BJ (cell line): ENCODE measurements around the gene UBE2S. TPM values are rescaled to one million over a fixed set of nuclear protein-coding genes. Genes with fewer than 3 reads are reported as not detected.

Source experiments
- CTCF ChIA-PET: fragments of 350-600 bp; formaldehyde crosslinking; extraction: SDS; loops from one replicate; lab custom pipeline; 2021; ENCODE audit warnings: antibody characterized with exemption, inconsistent platforms; lab: Yijun Ruan, JAX
- POLR2A ChIA-PET: fragments of 300-600 bp; sonication (Branson Sonifier 250); formaldehyde crosslinking; extraction: SDS; loops from one replicate; lab custom pipeline; 2021; ENCODE audit warnings: antibody characterized with exemption; lab: Charles Lee
- DNase-seq: peaks from one replicate; pipeline ENCODE4 v3.0.0-alpha.2; 2011; ENCODE audit warnings: low read depth
- H3K27me3 ChIP-seq: 2 replicates; pipeline ENCODE4 v1.6.0; 2011; ENCODE audit warnings: low read length; ENCODE audit not compliant: control insufficient read depth, insufficient read depth
- H3K36me3 ChIP-seq: 2 replicates; pipeline ENCODE4 v1.5.1; 2011; ENCODE audit warnings: low read length; ENCODE audit not compliant: control insufficient read depth, insufficient read depth
- H3K4me3 ChIP-seq: 2 replicates; pipeline ENCODE4 v1.5.1; 2011; ENCODE audit warnings: low read depth, mild to moderate bottlenecking, control low read depth, low read length
- polyA plus RNA-seq: library from polyadenylated mRNA; depleted of rRNA; stranded (reverse); fragments of >200 nt; gene quantifications from 2 replicates; pipeline ENCODE4 v1.2.3, GENCODE V29; 2011; rRNA removed
- TF ChIP-seq, protein P1 (sequence below): IDR thresholded peaks from 2 replicates; pipeline ENCODE4 v1.5.1; 2011; ENCODE audit warnings: low read depth, mild to moderate bottlenecking, control low read depth, inconsistent platforms, low read length, moderate library complexity; ENCODE audit not compliant: insufficient read depth

UBE2S gene
- polyA plus RNA-seq, 1 experiment: 79.4 TPM

DNA sequence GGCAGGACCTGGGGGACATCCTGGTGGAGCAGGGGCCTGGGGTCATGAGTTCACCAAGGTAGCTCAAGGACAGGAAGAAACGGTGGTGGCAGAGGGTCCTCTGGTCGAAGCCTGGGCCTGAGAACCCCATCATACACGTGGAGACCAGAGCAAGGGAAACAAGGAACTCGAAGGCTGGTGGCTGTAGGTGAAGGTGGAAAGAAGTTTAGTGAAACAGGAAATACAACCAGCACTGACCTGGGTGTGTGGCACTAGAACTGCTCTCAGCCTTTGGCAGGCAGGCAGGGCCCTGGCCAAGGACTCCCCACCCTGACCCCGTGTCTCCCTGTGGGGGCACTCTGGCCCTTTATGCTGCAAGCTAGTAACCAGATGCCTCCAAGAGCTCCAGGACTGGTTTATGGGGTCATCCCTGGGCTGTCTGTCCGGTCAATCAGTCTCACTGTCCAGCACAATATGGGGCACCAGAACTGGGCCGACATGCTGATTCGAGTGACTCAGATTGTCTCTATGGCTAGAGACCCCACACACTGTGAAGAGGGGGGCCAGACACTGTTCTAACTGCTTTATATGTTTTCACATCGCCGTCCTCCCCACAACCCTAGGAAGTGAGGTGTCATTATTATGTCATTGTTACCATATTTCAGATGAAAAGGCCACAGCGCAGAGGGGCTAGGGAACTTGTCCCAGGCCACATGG, 56.8 kb downstream of the UBE2S start:
- H3K36me3 ChIP-seq: peaks cover 3% of the 10 kb centered on the region; the same call in 1 of the 2 replicates
- peaks cover 20% of the 10 kb centered on the region for H3K27me3 ChIP-seq
- ChIA-PET CTCF (interaction anchor here (0.7 to 1.1 kb wide), 3 partner anchors 10 to 111 kb away, joined by 3 read pairs; partner anchors contain the start of gene ISOC2), POLR2A (no interaction called here)
- no peak for DNase-seq
- TF ChIP-seq, protein P1, sequence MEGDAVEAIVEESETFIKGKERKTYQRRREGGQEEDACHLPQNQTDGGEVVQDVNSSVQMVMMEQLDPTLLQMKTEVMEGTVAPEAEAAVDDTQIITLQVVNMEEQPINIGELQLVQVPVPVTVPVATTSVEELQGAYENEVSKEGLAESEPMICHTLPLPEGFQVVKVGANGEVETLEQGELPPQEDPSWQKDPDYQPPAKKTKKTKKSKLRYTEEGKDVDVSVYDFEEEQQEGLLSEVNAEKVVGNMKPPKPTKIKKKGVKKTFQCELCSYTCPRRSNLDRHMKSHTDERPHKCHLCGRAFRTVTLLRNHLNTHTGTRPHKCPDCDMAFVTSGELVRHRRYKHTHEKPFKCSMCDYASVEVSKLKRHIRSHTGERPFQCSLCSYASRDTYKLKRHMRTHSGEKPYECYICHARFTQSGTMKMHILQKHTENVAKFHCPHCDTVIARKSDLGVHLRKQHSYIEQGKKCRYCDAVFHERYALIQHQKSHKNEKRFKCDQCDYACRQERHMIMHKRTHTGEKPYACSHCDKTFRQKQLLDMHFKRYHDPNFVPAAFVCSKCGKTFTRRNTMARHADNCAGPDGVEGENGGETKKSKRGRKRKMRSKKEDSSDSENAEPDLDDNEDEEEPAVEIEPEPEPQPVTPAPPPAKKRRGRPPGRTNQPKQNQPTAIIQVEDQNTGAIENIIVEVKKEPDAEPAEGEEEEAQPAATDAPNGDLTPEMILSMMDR: no peak
- H3K4me3 ChIP-seq: no peak overlapping the region

Other genes with a start within 250 kb of the UBE2S start
- 0.39 and 0.51 TPM in 2 replicates for gene DNAAF3, start 241.2 kb downstream of the UBE2S start, polyA plus RNA-seq
- 0.26 and 0.47 TPM in 2 replicates for gene SYT5, start 227.5 kb downstream of the UBE2S start, polyA plus RNA-seq
- 2.2 and 4.3 TPM in 2 replicates for gene PTPRH, start 198.3 kb downstream of the UBE2S start, polyA plus RNA-seq
- gene TMEM86B, start 179.0 kb downstream of the UBE2S start, polyA plus RNA-seq: 0.56 and 1.5 TPM in 2 replicates
- gene PPP6R1, start 148.8 kb downstream of the UBE2S start, polyA plus RNA-seq: 25.9 and 42.5 TPM in 2 replicates
- gene HSPBP1, start 127.7 kb downstream of the UBE2S start, polyA plus RNA-seq: 24.4 and 43.8 TPM in 2 replicates
- gene BRSK1, start 123.8 kb downstream of the UBE2S start, polyA plus RNA-seq: 10.6 and 12.8 TPM in 2 replicates
- not detected in 2 replicates for gene TMEM150B, start 82.4 kb downstream of the UBE2S start, polyA plus RNA-seq
- 3.7 and 6.4 TPM in 2 replicates for gene KMT5C, start 67.9 kb downstream of the UBE2S start, polyA plus RNA-seq
- 0.12 and 0.58 TPM in 2 replicates for gene COX6B2, start 53.1 kb downstream of the UBE2S start, polyA plus RNA-seq
- 0.02 TPM in 1 of 2 replicates, not detected in the other for gene GARIN5B, start 44.5 kb downstream of the UBE2S start, polyA plus RNA-seq
- 11.9 and 16.4 TPM in 2 replicates for gene IL11, start 37.3 kb downstream of the UBE2S start, polyA plus RNA-seq
- gene TMEM190, start 31.0 kb downstream of the UBE2S start, polyA plus RNA-seq: 0.93 and 1.3 TPM in 2 replicates
- gene TMEM238, start 23.5 kb downstream of the UBE2S start, polyA plus RNA-seq: 0.10 and 0.15 TPM in 2 replicates
- 485 and 838 TPM in 2 replicates for gene RPL28, start 21.9 kb downstream of the UBE2S start, polyA plus RNA-seq
- not detected in 2 replicates for gene SHISA7, start 35.5 kb upstream of the UBE2S start, polyA plus RNA-seq
- 93.8 and 123 TPM in 2 replicates for gene ISOC2, start 53.9 kb upstream of the UBE2S start, polyA plus RNA-seq
- gene C19orf85, start 57.0 kb upstream of the UBE2S start, polyA plus RNA-seq: not detected in 2 replicates
- gene ZNF628, start 68.8 kb upstream of the UBE2S start, polyA plus RNA-seq: 0.36 and 0.48 TPM in 2 replicates
- gene NAT14, start 77.4 kb upstream of the UBE2S start, polyA plus RNA-seq: 20.4 and 34.8 TPM in 2 replicates
- 5.5 and 8.2 TPM in 2 replicates for gene SSC5D, start 80.6 kb upstream of the UBE2S start, polyA plus RNA-seq
- gene SBK2, start 129.3 kb upstream of the UBE2S start, polyA plus RNA-seq: 0.07 TPM in 1 of 2 replicates, not detected in the other
- gene SBK3, start 137.8 kb upstream of the UBE2S start, polyA plus RNA-seq: 0.06 and 0.11 TPM in 2 replicates
- gene ZNF579, start 173.1 kb upstream of the UBE2S start, polyA plus RNA-seq: 2.6 and 3.8 TPM in 2 replicates
- 3.7 and 4.0 TPM in 2 replicates for gene FIZ1, start 191.7 kb upstream of the UBE2S start, polyA plus RNA-seq
- 7.8 TPM in 2 replicates for gene ZNF524, start 192.5 kb upstream of the UBE2S start, polyA plus RNA-seq
- 1.2 and 1.4 TPM in 2 replicates for gene ZNF865, start 197.9 kb upstream of the UBE2S start, polyA plus RNA-seq
- gene ZNF784, start 216.8 kb upstream of the UBE2S start, polyA plus RNA-seq: 2.9 and 4.5 TPM in 2 replicates
- gene ZNF580, start 233.2 kb upstream of the UBE2S start, polyA plus RNA-seq: 10.3 and 12.2 TPM in 2 replicates
- gene ZNF581, start 235.9 kb upstream of the UBE2S start, polyA plus RNA-seq: 22.1 and 31.3 TPM in 2 replicates
- 5.5 and 8.9 TPM in 2 replicates for gene CCDC106, start 240.4 kb upstream of the UBE2S start, polyA plus RNA-seq
- gene U2AF2, start 247.2 kb upstream of the UBE2S start, polyA plus RNA-seq: 152 and 170 TPM in 2 replicates